Measurements from ENCODE around the gene ARID5B. TPM values are rescaled to one million over a fixed set of nuclear protein-coding genes. Genes with fewer than 3 reads are reported as not detected.

The ARID5B gene
- total and polyA plus RNA-seq, 2 experiments from 2014 or later = 1.3 to 1.6 TPM

DNA sequence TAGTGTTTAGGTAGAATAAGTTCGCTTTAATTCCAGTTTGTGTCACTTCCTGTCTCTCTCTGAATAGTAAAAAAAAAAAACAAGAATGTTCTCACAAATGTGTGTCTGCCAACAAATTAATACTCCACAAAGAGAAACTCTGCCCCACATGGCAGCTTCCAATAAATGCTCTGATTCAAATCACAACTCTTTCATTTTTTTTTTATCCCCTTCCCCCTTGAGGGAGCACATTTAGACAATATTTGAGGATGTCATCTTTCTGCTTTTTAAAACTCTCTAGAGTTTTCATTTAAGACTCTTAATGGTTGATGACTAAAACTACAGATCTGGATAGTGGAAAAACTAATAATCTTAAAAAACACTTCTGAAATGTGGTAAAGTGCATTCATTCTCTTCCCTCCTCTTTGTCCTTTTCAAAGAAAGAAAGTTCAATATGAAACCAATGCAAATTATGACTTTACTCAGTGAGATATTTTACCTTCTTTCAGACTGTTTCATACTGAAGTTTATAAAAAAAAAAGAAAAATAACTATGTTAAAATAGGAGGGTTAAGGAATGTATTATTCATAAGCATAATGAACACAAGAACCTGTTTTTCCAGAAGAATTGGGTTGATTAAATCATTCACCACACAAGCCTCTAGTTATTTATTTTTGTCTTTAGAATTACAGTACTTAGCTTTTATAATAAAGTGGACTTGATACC, 42.3 kb downstream of the ARID5B start (continued):
- TF ChIP-seq ETS1 (IDR thresholded peaks at IDR 0.05) = no peak
- TF ChIP-seq NANOG (IDR thresholded peaks at IDR 0.05; ENCODE audit: borderline replicate concordance) = no peak
- no peak for TF ChIP-seq ZNF114 (CRISPR knock-in tag; IDR thresholded peaks at IDR 0.05)
- TF ChIP-seq EZH2phosphoT487 (IDR thresholded peaks at IDR 0.05; ENCODE audit: unreplicated experiment) = no peak
- TF ChIP-seq, protein P1, sequence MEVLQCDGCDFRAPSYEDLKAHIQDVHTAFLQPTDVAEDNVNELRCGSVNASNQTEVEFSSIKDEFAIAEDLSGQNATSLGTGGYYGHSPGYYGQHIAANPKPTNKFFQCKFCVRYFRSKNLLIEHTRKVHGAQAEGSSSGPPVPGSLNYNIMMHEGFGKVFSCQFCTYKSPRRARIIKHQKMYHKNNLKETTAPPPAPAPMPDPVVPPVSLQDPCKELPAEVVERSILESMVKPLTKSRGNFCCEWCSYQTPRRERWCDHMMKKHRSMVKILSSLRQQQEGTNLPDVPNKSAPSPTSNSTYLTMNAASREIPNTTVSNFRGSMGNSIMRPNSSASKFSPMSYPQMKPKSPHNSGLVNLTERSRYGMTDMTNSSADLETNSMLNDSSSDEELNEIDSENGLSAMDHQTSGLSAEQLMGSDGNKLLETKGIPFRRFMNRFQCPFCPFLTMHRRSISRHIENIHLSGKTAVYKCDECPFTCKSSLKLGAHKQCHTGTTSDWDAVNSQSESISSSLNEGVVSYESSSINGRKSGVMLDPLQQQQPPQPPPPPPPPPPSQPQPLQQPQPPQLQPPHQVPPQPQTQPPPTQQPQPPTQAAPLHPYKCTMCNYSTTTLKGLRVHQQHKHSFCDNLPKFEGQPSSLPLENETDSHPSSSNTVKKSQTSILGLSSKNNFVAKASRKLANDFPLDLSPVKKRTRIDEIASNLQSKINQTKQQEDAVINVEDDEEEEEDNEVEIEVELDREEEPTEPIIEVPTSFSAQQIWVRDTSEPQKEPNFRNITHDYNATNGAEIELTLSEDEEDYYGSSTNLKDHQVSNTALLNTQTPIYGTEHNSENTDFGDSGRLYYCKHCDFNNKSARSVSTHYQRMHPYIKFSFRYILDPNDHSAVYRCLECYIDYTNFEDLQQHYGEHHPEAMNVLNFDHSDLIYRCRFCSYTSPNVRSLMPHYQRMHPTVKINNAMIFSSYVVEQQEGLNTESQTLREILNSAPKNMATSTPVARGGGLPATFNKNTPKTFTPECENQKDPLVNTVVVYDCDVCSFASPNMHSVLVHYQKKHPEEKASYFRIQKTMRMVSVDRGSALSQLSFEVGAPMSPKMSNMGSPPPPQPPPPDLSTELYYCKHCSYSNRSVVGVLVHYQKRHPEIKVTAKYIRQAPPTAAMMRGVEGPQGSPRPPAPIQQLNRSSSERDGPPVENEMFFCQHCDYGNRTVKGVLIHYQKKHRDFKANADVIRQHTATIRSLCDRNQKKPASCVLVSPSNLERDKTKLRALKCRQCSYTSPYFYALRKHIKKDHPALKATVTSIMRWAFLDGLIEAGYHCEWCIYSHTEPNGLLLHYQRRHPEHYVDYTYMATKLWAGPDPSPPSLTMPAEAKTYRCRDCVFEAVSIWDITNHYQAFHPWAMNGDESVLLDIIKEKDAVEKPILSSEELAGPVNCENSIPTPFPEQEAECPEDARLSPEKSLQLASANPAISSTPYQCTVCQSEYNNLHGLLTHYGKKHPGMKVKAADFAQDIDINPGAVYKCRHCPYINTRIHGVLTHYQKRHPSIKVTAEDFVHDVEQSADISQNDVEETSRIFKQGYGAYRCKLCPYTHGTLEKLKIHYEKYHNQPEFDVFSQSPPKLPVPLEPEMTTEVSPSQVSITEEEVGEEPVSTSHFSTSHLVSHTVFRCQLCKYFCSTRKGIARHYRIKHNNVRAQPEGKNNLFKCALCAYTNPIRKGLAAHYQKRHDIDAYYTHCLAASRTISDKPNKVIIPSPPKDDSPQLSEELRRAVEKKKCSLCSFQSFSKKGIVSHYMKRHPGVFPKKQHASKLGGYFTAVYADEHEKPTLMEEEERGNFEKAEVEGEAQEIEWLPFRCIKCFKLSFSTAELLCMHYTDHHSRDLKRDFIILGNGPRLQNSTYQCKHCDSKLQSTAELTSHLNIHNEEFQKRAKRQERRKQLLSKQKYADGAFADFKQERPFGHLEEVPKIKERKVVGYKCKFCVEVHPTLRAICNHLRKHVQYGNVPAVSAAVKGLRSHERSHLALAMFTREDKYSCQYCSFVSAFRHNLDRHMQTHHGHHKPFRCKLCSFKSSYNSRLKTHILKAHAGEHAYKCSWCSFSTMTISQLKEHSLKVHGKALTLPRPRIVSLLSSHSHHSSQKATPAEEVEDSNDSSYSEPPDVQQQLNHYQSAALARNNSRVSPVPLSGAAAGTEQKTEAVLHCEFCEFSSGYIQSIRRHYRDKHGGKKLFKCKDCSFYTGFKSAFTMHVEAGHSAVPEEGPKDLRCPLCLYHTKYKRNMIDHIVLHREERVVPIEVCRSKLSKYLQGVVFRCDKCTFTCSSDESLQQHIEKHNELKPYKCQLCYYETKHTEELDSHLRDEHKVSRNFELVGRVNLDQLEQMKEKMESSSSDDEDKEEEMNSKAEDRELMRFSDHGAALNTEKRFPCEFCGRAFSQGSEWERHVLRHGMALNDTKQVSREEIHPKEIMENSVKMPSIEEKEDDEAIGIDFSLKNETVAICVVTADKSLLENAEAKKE (CRISPR knock-in tag; IDR thresholded peaks at IDR 0.05) = no peak

- H3K27ac ChIP-seq (ENCODE audit: low read depth) = no peak overlapping the region
- TF ChIP-seq STAT1 (IDR thresholded peaks at IDR 0.05; ENCODE audit: unreplicated experiment) (no peak), POLR2AphosphoS5 (IDR thresholded peaks at IDR 0.05; ENCODE audit: low read depth) (no peak), JUNB (IDR thresholded peaks at IDR 0.05; ENCODE audit: unreplicated experiment) (no peak)
- H3F3A ChIP-seq (replicated peaks; ENCODE audit: low read depth) = no peaks in the 10 kb centered on the region
- H3K9me2 ChIP-seq (ENCODE audit: insufficient read depth) = no peaks in the 10 kb centered on the region
- H3K4me1 Mint-ChIP-seq = peaks cover 6% of the 10 kb centered on the region
- no peak for DNase-seq (ENCODE audit: low spot score)
- H3K36me3 Mint-ChIP-seq (ENCODE audit: low read depth) = no peaks in the 10 kb centered on the region
- H3K27ac Mint-ChIP-seq = no peak overlapping the region
- no peak overlapping the region for H3K4me3 ChIP-seq
- H3K27me3 ChIP-seq (ENCODE audit: insufficient read depth) = no peaks in the 10 kb centered on the region
- ATAC-seq = no peak
- no peak overlapping the region for H3K4me3 Mint-ChIP-seq
- H3K4me2 ChIP-seq = no peak overlapping the region
- H4K20me1 ChIP-seq (replicated peaks; ENCODE audit: insufficient read depth) = no peaks in the 10 kb centered on the region
- H3K36me3 ChIP-seq (ENCODE audit: insufficient read depth) = no peaks in the 10 kb centered on the region
- no peaks in the 10 kb centered on the region for H3K9me3 Mint-ChIP-seq
- no peaks in the 10 kb centered on the region for H3K4me1 ChIP-seq (ENCODE audit: insufficient read depth)
- no peaks in the 10 kb centered on the region for H3K79me2 ChIP-seq (replicated peaks; ENCODE audit: insufficient read depth)
- no peaks in the 10 kb centered on the region for H3K27me3 Mint-ChIP-seq (ENCODE audit: insufficient read depth, low read depth, poor library complexity)
- H2AFZ ChIP-seq = no peak overlapping the region
Measured at GRCh38 chr10:61944410-61945147, 43.1 kb downstream of the ARID5B start.

All from GM23338 (cell line).